ENCODE data around the gene MAGEF1. TPM values are rescaled to one million over a fixed set of nuclear protein-coding genes. Genes with fewer than 3 reads are reported as not detected.

Gene MAGEF1
- total RNA-seq, 1 experiment from 2014 or later: 59.1 TPM

DNA sequence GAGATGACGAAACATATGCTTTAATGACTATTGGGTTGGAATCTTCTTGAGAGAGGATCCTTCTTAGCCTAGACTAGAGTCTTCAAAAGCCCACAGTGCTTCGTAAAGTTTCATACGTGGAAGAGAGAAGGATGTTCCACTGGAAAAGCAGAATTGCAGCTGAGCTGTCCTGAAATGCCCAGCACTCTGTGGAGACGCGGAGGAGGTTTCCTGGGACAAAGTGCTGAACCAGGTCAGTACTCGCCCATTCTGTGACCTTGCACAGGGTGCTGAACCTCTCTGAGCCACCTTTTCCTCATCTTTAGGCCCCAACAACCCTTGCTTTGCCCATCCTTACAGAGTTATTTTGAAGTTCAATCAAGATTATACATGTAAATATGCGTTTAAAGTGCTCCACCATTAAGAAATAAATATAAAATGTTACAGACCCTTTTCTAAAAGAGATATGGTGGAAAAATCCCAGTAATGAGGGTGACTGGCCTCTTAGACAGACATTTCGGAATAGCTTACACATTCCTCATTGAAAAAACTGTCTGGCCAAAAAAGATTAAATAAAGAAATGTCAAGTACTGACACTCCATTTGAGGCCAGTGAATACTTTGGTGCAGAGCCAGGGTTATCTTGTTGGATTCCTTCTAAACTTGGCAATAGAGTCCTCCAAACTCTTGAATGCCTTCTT is 4.2 kb upstream of the MAGEF1 start:
- Histone ChIP-seq H3K4me1 (no peaks in the 10 kb centered on the region), H3K9me3 (no peaks in the 10 kb centered on the region), H3K36me3 (ENCODE audit: control insufficient read depth, insufficient read depth, low read length) (no peaks in the 10 kb centered on the region), H3K27me3 (replicated peaks; ENCODE audit: control insufficient read depth, insufficient read depth, low read length) (no peaks in the 10 kb centered on the region), H3K4me3 (ENCODE audit: low read depth, low read length) (no peak overlapping the region)
- Mint-ChIP-seq H3K9me3 (ENCODE audit: unreplicated experiment) (no peaks in the 10 kb centered on the region), H3K4me3 (ENCODE audit: unreplicated experiment) (no peak overlapping the region), H3K27ac (ENCODE audit: unreplicated experiment) (no peak overlapping the region), H3K4me1 (ENCODE audit: low read depth, unreplicated experiment) (peaks cover 14% of the 10 kb centered on the region), H3K36me3 (ENCODE audit: insufficient read depth, unreplicated experiment) (peaks cover 15% of the 10 kb centered on the region), H3K27me3 (ENCODE audit: insufficient read depth, unreplicated experiment) (no peaks in the 10 kb centered on the region)
- no TSS peak for BruUV-seq (replicated peaks)
- DNase-seq: no peak
- TF ChIP-seq, protein P1, sequence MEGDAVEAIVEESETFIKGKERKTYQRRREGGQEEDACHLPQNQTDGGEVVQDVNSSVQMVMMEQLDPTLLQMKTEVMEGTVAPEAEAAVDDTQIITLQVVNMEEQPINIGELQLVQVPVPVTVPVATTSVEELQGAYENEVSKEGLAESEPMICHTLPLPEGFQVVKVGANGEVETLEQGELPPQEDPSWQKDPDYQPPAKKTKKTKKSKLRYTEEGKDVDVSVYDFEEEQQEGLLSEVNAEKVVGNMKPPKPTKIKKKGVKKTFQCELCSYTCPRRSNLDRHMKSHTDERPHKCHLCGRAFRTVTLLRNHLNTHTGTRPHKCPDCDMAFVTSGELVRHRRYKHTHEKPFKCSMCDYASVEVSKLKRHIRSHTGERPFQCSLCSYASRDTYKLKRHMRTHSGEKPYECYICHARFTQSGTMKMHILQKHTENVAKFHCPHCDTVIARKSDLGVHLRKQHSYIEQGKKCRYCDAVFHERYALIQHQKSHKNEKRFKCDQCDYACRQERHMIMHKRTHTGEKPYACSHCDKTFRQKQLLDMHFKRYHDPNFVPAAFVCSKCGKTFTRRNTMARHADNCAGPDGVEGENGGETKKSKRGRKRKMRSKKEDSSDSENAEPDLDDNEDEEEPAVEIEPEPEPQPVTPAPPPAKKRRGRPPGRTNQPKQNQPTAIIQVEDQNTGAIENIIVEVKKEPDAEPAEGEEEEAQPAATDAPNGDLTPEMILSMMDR (IDR thresholded peaks at IDR 0.05; ENCODE audit: insufficient read depth in 1 of 2, low read depth in 1 of 2, low read length in 1 of 2, severe bottlenecking in 1 of 2, unreplicated experiment in 1 of 2): no peak
- POLR2A ChIA-PET: no interaction called here
- CTCF ChIA-PET: no interaction called here
- intact Hi-C loops (cut with micrococcal nuclease; ENCODE audit: unreplicated experiment): no loop called here

DNA sequence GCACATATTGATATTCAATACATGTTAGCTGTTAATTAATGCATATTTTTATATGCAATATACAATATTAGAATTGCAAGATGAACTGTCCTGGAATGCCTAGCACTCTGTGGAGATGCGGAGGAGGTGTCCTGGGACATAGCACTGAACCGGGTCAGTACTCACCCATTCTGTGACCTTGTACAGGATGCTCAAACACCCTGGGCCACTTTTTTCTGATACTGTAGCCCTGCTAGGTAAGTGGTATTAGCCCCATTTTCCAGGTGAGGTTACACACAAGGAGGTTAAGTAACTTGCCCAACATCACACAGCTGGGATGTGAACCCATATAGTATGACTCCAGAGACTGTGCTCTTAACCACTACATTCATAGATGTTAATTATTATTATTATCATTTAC is 1.7 kb upstream of the MAGEF1 start:
- Histone ChIP-seq H3K36me3 (ENCODE audit: control insufficient read depth, insufficient read depth, low read length) (no peaks in the 10 kb centered on the region; the same call in 1 of the 2 replicates), H3K9me3 (no peaks in the 10 kb centered on the region), H3K27me3 (replicated peaks; ENCODE audit: control insufficient read depth, insufficient read depth, low read length) (no peaks in the 10 kb centered on the region), H3K4me1 (no peaks in the 10 kb centered on the region), H3K4me3 (ENCODE audit: low read depth, low read length) (no peak overlapping the region)
- Mint-ChIP-seq H3K9me3 (ENCODE audit: unreplicated experiment) (no peaks in the 10 kb centered on the region), H3K27ac (ENCODE audit: unreplicated experiment) (no peak overlapping the region), H3K36me3 (ENCODE audit: insufficient read depth, unreplicated experiment) (peaks cover 25% of the 10 kb centered on the region), H3K4me1 (ENCODE audit: low read depth, unreplicated experiment) (peaks cover 14% of the 10 kb centered on the region), H3K4me3 (ENCODE audit: unreplicated experiment) (no peak overlapping the region), H3K27me3 (ENCODE audit: insufficient read depth, unreplicated experiment) (no peaks in the 10 kb centered on the region)
- BruUV-seq (replicated peaks): no TSS peak
- intact Hi-C loops (cut with micrococcal nuclease; ENCODE audit: unreplicated experiment): no loop called here
- ChIA-PET CTCF (no interaction called here), POLR2A (no interaction called here)
- no peak for DNase-seq
- TF ChIP-seq, protein P1 (IDR thresholded peaks at IDR 0.05; ENCODE audit: insufficient read depth in 1 of 2, low read depth in 1 of 2, low read length in 1 of 2, severe bottlenecking in 1 of 2, unreplicated experiment in 1 of 2): no peak

- Mint-ChIP-seq H3K4me1 (ENCODE audit: low read depth, unreplicated experiment) (peaks cover 14% of the 10 kb centered on the region), H3K27ac (ENCODE audit: unreplicated experiment) (peak overlapping the region; percentile 89), H3K9me3 (ENCODE audit: unreplicated experiment) (no peaks in the 10 kb centered on the region), H3K4me3 (ENCODE audit: unreplicated experiment) (peak overlapping the region; percentile 95), H3K27me3 (ENCODE audit: insufficient read depth, unreplicated experiment) (no peaks in the 10 kb centered on the region), H3K36me3 (ENCODE audit: insufficient read depth, unreplicated experiment) (peaks cover 25% of the 10 kb centered on the region)
- POLR2A ChIA-PET: no interaction called here
- BruUV-seq (replicated peaks): no TSS peak
- Histone ChIP-seq H3K36me3 (ENCODE audit: control insufficient read depth, insufficient read depth, low read length) (no peaks in the 10 kb centered on the region; the same call in 1 of the 2 replicates), H3K27me3 (replicated peaks; ENCODE audit: control insufficient read depth, insufficient read depth, low read length) (no peaks in the 10 kb centered on the region), H3K4me3 (ENCODE audit: low read depth, low read length) (no peak overlapping the region), H3K4me1 (no peaks in the 10 kb centered on the region), H3K9me3 (no peaks in the 10 kb centered on the region)
- TF ChIP-seq, protein P1 (IDR thresholded peaks at IDR 0.05; ENCODE audit: insufficient read depth in 1 of 2, low read depth in 1 of 2, low read length in 1 of 2, severe bottlenecking in 1 of 2, unreplicated experiment in 1 of 2): no peak
- intact Hi-C loops (cut with micrococcal nuclease; ENCODE audit: unreplicated experiment): no loop called here
- CTCF ChIA-PET: no interaction called here
- no peak for DNase-seq
Measured at GRCh38 chr3:184713040-184713355, 1.1 kb upstream of the MAGEF1 start.
